DMS79 treated with DMSO at 0.1 percent for 48 hours (cell line): ENCODE results near the gene TMEM272.
A peak's percentile ranks its signal among the peaks of the same experiment; 100 is the strongest.

Experiments used
- DNase-seq: peaks from one replicate; lab custom pipeline; 2025; lab: John Stamatoyannopoulos, UW

Gene TMEM272

DNA sequence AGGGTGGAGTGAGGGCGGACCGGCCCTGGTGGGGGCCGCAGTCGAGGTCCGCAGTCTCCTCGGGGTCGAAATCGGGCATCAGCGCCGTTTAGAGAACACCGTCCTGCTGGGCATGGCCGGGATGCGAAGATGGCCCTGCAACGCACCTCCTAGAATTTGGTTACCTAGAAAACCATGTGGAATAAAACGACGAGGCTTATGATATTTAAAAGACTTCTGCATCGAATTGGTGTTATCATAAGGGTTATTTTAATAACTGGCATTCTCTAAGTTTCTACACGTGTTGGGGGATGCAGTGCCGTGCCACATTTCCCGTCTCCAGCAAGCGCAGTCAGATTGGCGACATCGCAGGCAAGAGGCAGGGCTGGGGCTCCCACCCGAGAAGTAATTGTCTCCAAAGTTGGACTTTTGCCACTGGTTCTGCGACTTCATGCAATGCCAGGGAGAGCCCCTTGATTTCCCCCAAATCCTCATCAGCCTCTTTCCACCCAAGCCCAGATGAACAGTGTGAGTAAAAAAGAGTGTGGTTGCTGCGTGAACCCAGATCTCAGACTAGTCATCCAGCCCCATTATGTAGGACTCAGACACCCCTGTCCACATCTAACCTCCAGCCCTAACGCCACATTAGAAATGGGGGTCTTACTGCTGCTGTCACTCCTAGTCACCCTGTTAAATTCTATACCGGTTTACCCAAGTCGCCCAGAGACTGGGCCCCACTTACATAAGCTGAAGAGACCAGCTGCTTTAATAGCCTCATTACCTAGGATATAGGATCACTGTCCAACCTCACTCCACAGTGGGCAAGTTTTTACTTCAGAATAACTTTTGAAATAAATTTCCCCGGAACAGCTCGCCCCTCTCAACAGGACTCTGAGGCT is 40.4 kb downstream of the TMEM272 start:
- peak; percentile 19 for DNase-seq

DNA sequence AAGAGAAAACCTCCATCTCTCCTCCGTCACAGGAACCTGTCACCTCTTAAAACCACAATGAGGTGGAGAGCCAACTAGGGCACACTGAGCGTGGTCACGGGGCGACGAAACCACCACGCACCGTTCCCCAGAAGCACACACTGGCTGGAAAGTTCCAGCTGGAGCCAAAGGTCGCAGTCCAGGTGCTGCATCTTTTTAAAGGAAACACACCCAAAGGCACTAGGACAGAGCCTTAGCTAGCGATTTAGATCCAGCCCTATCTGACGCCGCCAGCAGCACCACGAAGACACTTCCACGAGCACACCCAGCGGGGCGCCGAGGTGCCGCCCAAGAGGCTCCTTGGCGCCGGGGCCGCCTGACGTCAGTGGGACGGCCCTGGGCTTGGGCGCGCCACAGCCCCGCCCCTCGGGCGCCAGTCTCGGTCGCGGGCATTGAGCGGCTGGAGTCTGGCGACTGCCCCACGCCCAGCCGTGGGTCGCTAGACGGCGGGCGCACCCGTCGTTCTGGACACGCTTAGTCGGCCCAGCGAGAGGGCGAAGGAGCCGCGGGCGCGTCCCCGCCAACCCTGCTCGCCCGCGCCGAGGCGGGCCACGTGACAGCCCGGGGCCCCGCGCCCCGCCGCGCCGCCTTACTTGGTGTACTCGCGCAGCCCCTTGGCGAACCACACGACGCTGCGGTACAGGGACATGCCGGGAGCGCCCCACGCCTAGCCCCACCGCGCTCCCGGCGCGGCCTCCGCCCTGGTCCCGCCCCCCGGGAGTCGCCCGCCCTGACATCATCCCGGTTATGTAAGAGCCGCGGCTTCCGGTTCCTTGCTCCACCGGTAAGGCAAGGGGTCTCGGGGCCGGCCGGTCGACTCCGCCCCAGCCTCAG is 41.3 kb downstream of the TMEM272 start, which contains the start of gene DHRS12:
DHRS12 (minus strand) TSS at position 742 of the 873 bp plus-strand sequence. CDS start 4,504 bp downstream, outside the sequence.
- DNase-seq = peak; percentile 50

DNA sequence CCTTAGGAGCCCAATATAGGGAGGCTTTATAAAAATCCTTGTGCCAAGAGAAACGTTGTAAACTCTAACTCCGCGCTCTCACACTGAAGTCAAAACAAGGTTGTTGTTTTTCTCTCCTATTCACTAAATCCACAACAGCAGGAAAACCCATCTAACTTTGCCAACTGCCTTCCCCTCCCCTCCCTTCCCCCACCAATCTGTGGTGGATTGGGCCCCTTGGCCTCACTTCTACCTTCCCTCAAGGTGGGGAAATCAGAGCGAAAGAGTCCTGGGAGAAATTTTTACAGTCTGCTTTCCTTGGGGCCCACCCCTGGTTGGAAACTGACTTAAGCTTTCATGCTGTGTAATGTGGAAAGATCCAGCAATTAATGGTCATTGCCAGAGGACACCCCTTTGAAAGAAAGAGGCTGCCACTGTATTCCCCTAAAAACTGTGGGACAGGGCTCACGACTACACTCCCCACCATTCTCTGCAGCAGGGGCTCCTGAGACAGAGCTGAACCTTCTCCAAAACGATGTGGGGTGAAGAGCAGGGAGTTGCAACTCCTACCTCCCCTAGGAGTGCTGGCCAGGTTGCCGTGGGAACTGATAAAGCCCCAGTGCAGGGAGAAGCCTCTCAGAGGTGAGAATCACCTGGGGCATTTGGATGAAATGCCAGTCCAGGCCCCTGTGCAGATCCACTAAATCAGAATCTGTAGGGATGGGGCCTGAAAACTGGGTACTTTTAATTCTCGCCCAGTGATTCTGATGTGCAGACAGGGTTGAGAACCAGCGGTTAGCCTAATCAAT is 42.2 kb downstream of the TMEM272 start:
- no peak for DNase-seq

DNA sequence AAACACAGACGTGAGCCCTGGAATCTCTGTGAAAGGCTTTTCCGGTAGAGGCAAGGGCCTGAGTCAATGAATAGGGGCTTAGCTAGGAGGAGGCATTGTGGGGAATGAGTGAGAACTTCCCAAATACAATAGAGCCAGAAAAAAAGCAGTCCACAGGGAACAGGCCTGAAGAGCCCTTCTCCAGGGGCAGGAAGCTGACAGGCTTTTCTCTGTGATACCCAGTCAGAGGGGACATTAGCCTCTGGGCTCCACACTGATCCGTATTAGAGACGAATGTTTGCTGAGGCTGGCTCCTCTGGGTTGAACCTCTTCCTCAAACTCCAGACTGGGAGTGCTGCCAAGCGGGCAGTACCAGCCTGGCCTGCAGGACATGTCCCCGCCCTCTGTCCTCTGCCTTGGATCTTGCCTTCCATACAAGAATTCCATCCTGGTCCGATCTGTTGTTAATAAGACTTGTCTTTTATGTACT is 43.3 kb downstream of the TMEM272 start:
- peak; percentile 33 for DNase-seq

DNA sequence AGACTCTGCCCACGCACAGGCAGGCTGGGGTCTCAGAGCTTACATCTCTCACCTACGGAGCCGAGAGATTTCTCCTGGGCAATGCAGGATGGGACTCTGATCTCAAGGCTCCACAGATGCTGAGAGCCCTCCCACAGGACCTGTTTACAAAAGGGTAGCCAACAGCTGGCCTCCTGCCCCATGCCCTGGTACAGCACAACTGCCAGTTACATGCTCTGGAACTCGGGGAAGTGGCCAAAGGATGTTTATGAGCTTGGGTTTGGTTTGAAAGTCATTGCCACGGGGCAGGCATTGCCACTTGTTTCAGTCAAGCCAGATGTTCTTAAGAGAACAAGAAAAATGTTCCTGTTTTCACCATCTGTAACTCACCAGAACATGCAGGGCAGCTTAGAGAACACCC is 44.5 kb downstream of the TMEM272 start:
- no peak for DNase-seq

DNA sequence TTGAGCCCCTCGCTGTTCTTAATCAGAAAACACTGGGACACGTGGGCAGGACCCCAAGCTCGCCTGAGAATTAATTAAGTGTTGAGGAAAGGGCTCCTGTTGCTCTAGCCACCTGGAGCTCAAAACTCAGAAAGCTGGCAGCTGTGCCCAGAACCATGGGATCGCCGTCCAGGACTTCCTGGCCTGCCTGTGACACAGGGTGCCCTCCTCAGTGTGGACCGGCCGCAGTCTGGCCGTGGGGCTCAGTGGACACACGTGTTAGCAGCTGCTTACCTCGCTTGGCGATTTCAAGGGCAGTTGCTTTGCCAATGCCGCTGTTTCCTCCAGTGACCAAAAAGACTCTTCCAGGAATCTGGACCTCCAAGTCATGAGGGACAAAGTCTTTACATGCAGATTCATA is 45.7 kb downstream of the TMEM272 start:
- DNase-seq = no peak

DNA sequence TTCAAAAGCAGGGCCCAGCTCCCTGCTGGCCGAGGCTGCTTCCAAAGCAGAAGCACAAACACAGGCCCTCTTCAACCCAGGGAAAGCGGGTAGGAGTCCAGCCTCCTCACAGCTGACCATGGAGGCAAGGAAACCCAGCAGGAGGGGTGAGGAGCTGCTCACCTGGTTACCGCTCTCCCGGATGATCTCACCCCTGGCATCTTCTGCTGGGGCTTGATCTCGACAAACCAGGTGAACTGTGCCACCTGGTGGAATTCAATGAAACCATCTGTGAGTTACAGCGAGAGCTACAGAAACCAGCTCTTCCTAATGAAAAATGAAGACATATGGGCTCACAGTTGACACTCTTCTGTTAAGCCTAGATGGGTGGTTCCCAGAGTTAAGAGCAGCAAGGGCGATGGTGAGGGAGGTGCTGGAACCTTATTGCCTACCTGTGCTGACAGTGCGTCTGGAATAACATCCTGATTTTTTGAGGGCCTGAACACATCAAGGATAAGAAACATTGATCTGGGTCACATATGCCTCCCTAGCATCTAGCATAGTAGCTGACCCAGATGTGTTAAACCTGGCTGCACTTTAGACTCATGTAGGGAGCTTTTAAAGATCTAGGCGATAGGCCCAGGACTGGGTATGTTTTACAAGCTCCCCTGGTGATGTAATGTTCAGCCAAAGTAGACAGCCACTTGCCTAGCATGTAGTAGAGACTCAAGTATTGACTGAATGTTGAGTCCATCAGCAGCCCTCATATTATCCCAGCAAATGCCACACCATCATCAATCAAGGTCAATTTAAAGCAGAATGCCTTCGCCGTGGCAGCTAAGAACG is 47.1 kb downstream of the TMEM272 start:
- DNase-seq = peak; percentile 79

DNA sequence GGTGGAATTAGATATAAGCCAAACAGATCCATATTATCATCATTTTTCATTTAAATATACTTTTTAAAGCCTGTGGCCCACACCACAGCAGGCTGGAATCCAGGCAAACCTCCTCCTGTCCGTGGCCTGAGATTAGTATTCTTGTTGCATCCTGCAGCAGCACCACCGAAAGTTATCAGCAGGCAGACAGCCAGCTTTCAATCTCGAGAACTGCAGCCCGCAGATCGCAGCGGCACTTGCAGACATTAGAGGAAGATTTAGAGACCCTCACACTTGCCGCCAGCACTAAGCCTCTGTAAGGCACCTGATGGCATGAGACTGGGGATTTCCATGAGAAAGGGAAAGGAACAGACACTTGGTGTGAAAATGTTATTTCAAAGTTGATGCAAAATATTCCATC is 48.4 kb downstream of the TMEM272 start:
- DNase-seq = no peak

DNA sequence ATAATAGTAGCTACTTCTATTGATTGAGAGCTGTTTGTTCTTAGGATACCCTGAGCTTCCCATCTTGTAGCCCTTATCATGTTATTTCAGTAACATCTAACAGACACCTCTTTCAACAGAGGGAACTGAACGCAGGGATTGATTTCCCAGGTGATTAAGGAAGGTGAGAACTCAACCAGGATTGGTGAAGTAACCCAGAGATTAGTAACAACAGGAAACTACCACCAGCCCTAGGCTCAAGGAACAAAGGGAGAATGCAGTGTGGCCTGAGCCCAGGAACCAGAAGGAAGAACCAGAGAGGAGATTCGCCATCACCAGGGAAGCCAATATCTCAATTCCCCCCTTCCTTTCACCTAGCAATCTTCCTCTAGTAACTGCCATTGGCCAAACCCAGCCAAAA is 49.6 kb downstream of the TMEM272 start:
- DNase-seq = no peak

DNA sequence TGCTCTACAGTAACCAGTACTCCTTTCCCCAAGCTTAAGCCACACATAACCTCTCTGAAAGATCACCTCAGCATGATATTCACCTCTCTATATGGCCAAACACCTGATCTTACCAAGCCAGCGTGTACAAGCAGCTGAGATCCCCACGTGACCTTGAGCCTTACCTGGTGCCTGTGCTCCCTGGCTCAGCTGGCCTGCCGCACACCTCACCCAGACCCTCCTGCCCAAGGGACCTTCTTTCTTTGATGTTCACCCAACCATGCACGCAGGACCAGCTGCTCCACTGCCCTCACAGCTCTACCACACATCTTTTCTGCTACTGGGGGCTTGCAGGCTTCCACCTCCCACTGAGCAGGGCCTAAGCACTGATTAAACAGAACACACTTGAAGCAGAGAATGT is 50.0 kb downstream of the TMEM272 start:
- DNase-seq = peak; percentile 12

DNA sequence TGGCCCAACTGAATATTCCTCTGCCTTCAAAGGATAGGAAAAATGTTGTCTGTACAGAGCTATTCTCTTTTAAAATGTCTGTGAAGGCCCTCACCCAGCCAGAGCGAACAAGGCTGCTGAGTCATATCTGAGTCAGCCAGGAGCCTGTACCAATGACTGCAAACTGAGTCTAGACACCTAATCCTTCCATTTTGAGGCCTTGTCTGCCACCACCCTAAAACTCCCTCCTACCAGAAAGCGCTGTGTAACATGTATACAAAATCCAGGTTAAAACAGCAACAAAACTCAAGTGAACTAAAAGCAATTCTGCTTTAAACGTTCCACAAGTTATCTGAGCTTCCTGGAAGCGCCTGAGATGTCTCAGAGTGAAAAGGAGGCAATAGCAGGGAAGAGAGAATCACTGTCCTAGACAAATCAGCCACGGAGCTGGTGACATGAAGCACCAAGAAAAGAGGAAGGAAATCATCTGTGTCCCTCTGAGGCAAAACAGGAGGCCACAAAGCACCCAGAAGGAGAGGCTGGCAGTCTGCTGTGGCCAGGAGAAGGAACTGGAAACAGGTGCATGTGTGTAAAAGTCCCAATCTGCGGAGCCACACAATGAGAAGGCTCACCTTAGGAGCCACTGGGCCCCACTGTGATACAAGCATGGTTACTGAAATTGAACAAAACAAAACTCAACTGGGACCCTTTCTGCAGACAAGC is 51.3 kb downstream of the TMEM272 start:
- no peak for DNase-seq

DNA sequence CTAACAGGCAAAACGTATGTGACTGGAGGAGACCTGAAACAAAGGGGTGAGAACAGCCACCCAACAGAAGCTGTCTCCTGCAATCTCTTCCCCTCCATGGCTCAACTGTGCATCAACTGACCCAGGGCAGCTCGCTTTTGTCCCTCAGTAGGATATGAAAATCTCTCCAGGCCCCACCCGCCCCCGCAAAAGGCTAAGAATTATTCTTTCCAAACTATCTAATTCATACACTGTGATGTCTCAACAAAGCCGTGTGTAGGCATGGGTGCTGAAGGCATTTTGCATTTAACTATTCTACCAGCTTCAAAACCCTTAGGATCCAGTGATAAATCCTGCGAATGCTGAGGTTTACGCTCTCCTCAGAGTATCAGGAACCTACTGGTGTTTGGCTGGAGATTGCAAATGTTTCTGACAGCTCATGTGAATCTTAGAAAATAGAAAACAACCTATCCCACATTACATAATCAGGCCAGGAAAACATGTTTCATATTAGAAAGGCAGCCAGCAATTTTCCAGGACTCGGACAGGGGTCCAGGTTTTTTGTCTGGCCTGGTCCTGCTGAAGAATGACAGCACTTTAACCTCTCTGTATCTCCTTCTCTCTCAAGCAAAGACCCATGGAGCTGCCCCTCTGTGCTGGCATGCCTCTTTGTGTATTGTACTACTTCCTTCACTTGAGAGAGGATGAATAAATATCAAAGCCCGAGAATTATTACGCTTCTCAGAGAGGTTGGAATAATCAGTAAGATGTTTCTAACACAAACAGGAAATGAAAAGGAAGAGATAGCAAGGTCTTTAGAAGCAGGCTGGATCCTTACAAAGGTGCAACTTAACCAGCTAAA is 58.3 kb downstream of the TMEM272 start:
- DNase-seq = peak; percentile 22

DNA sequence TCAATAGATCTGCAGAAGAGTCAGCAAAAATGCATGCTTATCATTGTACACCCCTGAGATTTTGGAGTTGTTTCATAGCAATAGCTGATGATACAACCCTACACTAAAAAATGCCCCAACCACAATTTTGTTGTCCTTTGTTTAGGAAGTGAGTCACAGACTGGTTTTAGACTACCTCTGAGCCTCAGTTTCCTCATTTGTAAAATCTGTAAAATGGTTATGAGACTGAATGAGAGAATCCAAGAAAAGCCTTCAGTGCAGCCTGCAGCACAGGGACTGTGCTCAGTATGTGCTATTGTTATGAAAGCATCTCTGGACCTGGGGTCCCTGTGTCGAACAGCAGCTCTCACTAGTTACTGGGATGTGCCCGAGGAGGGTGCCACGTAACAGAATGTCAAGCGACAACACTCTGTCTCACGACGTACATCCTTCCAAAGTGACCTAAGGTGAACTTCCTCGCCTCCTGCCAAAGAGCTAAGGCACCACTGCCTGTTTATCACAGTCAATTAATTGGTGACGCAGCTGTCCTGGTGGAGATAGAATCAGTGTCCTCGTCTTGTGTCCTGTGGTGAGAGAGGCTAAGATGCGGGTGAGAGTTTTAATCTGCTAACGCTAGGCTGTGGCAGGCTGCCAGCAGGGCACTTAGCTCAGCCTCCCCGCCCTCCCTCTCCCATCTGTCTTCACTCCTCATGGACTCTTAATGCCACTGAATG is 59.1 kb downstream of the TMEM272 start:
- peak; percentile 91 for DNase-seq

DNA sequence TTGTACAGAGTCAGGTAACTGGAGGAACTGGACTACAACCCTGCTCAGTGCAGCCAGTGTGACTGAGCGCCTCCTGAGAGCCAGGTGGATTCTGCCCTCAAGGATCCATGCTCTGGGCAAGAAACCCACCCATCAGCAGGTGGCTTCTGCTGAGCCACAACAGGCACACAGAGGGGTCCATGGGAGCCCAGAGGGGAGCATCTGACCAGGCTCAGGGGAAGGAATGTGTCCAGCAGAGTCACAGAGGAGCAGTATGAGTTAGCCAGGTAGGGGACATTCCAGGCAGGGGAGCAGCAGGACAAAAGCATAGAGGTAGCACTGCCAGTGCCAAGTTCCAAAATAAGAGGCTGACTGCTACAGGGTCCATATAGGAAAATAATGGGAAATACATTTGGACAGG is 60.9 kb downstream of the TMEM272 start:
- no peak for DNase-seq

DNA sequence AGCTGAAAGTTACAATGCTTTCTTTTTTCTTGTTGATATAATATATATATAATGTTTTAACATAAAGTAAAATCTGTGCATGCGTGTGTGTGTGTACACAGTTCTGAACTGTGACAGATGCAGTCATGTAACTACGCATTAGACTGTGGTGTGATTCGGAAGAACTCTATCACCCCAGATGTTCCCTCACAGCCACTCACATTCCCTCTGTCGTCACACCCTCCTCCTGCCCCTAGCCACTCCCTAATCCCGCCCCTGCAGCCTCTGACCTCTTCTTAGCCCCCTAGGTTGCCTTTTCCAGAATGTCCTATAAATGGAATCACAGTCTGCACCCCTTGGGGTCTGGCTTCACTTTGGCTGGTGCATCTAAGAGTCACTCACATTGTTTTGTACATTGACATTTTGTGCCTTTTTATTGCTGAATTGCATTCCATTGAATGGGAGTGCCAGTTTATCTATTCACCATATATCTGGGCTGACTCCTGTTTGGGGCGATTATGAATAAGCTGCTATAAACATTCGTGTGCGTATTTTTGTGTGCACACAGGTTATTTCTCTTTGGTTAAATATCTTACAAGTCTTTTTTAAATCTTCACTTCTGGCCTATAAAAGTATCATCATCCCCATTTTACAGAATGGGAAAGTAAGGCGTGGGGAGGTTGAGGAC is 61.4 kb downstream of the TMEM272 start:
- DNase-seq = no peak

DNA sequence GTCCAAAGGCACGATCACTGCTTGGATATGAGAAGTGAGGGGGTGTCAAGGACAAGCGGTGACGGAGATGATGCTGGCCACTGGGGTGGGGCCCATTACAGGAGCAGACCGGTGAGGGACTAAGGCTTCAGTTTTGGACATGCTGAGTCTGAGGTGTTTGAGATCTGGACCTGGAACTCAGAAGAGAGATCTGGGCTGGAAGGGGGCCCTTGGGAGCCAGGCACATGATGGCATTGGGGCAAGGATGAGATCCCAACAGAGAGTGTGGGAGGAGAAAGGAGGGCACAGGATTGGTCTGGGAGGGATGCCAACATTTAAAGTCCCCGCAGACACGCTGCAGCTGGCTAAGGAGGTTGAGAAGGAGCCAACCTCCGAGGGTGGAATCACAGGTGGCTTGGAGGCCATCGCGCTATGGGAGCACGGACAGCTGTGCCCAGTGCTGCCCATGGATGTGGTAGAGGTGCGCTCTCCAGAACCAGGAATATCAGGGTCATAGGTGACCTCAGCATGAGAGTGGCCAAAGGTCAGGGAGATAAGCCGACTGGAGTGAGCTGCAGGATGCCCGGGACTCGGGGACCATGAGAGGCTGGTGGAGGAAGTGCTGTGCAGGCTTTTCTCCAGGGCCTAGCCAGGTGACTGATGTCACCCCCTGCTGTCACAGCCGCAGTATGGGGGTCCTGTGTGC is 62.8 kb downstream of the TMEM272 start:
- peak; percentile 18 for DNase-seq

DNA sequence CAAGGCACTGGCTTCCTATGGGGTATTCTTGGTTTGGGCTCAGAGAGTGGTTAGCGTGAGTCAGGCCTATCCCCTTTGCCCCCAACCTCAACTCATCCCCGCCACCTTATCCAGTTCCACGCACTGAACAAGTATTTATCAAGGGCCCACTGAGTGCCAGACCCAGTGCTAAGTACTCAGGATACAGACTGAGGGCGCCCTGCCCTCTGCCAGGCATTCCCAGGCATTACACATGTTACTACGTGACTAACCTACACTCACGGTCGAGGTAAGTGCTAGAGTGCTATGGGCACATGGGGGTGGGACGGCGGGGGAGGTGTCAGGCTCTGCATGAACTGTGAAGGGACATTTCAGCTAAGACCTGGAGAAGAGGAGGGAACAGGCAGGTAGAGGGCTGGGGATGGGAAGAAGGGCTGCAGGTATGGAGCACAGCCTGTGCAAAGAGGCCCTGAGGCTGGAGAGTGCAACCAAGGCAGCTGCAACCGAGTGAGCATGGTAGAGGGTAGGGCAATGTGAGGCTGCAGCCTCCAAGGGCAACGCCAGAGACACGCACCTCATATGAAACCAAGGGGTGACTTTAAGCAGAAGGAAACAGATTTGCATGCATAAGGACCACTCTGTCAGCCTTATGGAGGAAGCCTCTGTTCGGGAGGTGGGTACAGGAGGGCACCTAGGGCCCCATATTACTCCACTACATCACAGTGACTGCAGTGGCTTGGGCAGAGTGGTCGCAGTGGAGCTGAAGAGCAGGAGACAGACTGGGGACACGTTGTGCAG is 63.5 kb downstream of the TMEM272 start:
- no peak for DNase-seq
